K562 (cell line): ENCODE measurements around the gene IFRD1. TPM values are rescaled to one million over a fixed set of nuclear protein-coding genes. Genes with fewer than 3 reads are reported as not detected.

ENCODE experiments used
- ATAC-seq: fragments of 200-7000 bp; cut with Tn5 transposase; 3 replicates; pipeline ENCODE4 v1.9.1; 2020; ENCODE audit warnings: moderate library complexity
- BruUV-seq: library from RNA; stranded (reverse); fragments of 400-500 nt; replicated peaks from 2 replicates; lab custom pipeline; 2021; lab: Mats Ljungman, UMichigan
- CTCF ChIA-PET: fragments of 300-600 bp; formaldehyde crosslinking; extraction: SDS; loops from one replicate; lab custom pipeline; 2021; ENCODE audit warnings: low intra/inter-chr PET ratio; lab: Yijun Ruan, JAX
- POLR2A ChIA-PET: fragments of 300-600, 350-650 bp; sonication (Branson Sonifier 250); formaldehyde crosslinking; extraction: SDS; loops from one replicate; lab custom pipeline; 2021; ENCODE audit warnings: antibody characterized with exemption, inconsistent platforms; lab: Yijun Ruan, JAX
- DNase-seq, 4 experiments: peaks; one replicate each; pipeline versions ENCODE4 v3.0.0 to v3.0.0-alpha.2; 2011 to 2018; ENCODE audit warnings: low spot score in 3 of 4, mixed read lengths in 3 of 4; ENCODE audit errors: extremely low read depth in 1 of 4
- FAIRE-seq: peaks from 2 replicates; lab custom pipeline; 2011; peaks lifted over from hg19 to GRCh38; lab: Jason Lieb, UNC
- H2AFZ ChIP-seq: 2 replicates; pipeline ENCODE4 v1.6.0; 2011; ENCODE audit warnings: low read depth, low read length, control low read depth, inconsistent platforms
- H3K27ac ChIP-seq: fragments of 200-600 bp; 3 replicates; pipeline ENCODE4 v1.8.0; 2011; ENCODE audit warnings: low read depth, mild to moderate bottlenecking, control low read depth, inconsistent platforms, low read length, moderate library complexity, mixed read lengths; ENCODE audit errors: extremely low read depth
- H3K27me3 ChIP-seq, 2 experiments: fragments of 300-600 bp in 1 of 2; 2 replicates in 1 of 2; 3 replicates in 1 of 2; pipeline versions ENCODE4 v1.6.0 to v1.8.0; 2011; ENCODE audit warnings: inconsistent platforms in 2 of 2, low read length in 2 of 2, mild to moderate bottlenecking in 1 of 2, mixed read lengths in 1 of 2, moderate library complexity in 1 of 2; ENCODE audit not compliant: control insufficient read depth in 2 of 2, insufficient read depth in 2 of 2
- H3K36me3 ChIP-seq: fragments of 300-600 bp; 3 replicates; pipeline ENCODE4 v1.8.0; 2011; ENCODE audit warnings: mild to moderate bottlenecking, low read length, inconsistent platforms; ENCODE audit not compliant: control insufficient read depth, insufficient read depth
- H3K4me1 ChIP-seq, 2 experiments: fragments of 200-600 bp in 1 of 2; replicated peaks in 1 of 2; 2 replicates in 1 of 2; 3 replicates in 1 of 2; pipeline versions ENCODE4 v1.5.1 to v1.8.0; 2011; ENCODE audit warnings: inconsistent platforms in 2 of 2, low read length in 2 of 2, mild to moderate bottlenecking in 1 of 2, mixed read lengths in 1 of 2, moderate library complexity in 1 of 2; ENCODE audit not compliant: control insufficient read depth in 2 of 2, insufficient read depth in 2 of 2
- H3K4me2 ChIP-seq: 2 replicates; pipeline ENCODE4 v1.6.1; 2011; ENCODE audit warnings: low read length, control low read depth, inconsistent platforms, mixed read lengths; ENCODE audit not compliant: insufficient read depth
- H3K4me3 ChIP-seq: fragments of 200-600 bp; sonication (generic), shearing (Covaris generic); 2 replicates; pipeline ENCODE4 v1.5.1; 2016; ENCODE audit warnings: control low read depth, inconsistent platforms
- H3K79me2 ChIP-seq: fragments of 200-600 bp; 3 replicates; pipeline ENCODE4 v1.8.0; 2011; ENCODE audit warnings: low read length, inconsistent platforms; ENCODE audit not compliant: control insufficient read depth, insufficient read depth
- H3K9ac ChIP-seq, 2 experiments: 2 replicates each; pipeline versions ENCODE4 v1.6.0 to v1.6.1; 2011; ENCODE audit warnings: low read depth in 2 of 2, low read length in 2 of 2, control low read depth in 1 of 2, inconsistent platforms in 1 of 2, mild to moderate bottlenecking in 1 of 2, mixed read lengths in 1 of 2; ENCODE audit not compliant: insufficient read depth in 1 of 2
- H3K9me1 ChIP-seq: one replicate; pipeline ENCODE4 v1.6.0; 2011; ENCODE audit warnings: inconsistent platforms, mild to moderate bottlenecking, low read length, moderate library complexity; ENCODE audit not compliant: control insufficient read depth, insufficient read depth
- H3K9me3 ChIP-seq: replicated peaks from 2 replicates; pipeline ENCODE4 v1.5.1; 2011; ENCODE audit warnings: low read depth, low read length, inconsistent platforms; ENCODE audit not compliant: control insufficient read depth, insufficient read depth
- H4K20me1 ChIP-seq: replicated peaks from 2 replicates; pipeline ENCODE4 v1.6.1; 2011; ENCODE audit warnings: low read length, inconsistent platforms, mixed read lengths; ENCODE audit not compliant: control insufficient read depth, insufficient read depth
- E2F4 ChIP-seq: sonication (generic); formaldehyde crosslinking; IDR thresholded peaks from 2 replicates; pipeline ENCODE4 v1.8.0; 2022; ENCODE audit warnings: mild to moderate bottlenecking, low read depth, missing genetic modification reagents
- HNRNPK ChIP-seq: fragments of 200-400 bp; formaldehyde crosslinking; IDR thresholded peaks from one replicate; pipeline ENCODE4 v1.6.1; 2018; ENCODE audit warnings: mild to moderate bottlenecking, low read depth, low read length; ENCODE audit not compliant: poor library complexity, severe bottlenecking
- KAT2B ChIP-seq: IDR thresholded peaks from one replicate; pipeline ENCODE4 v1.6.1; 2012; ENCODE audit warnings: low read depth, mild to moderate bottlenecking, control low read depth, inconsistent platforms, low read length, moderate library complexity
- L3MBTL2 ChIP-seq: fragments of 450-650 bp; IDR thresholded peaks from 2 replicates; pipeline ENCODE4 v1.6.1; 2016; ENCODE audit warnings: mild to moderate bottlenecking, moderate library complexity
- MEF2D ChIP-seq: conservative IDR thresholded peaks from 2 replicates; pipeline ENCODE4 v1.6.1; 2016; ENCODE audit warnings: low read depth, missing genetic modification characterization, missing compliant biosample characterization
- NCOA6 ChIP-seq: fragments of 450-650 bp; IDR thresholded peaks from 2 replicates; pipeline ENCODE4 v1.6.1; 2017; ENCODE audit warnings: mild to moderate bottlenecking
- PHF20 ChIP-seq: fragments of 450-650 bp; IDR thresholded peaks from 2 replicates; pipeline ENCODE4 v1.6.1; 2018; ENCODE audit not compliant: partially characterized antibody
- STAT5A ChIP-seq: IDR thresholded peaks from 2 replicates; pipeline ENCODE4 v1.6.1; 2012; ENCODE audit warnings: low read length, inconsistent platforms, borderline replicate concordance
- TAF1 ChIP-seq: IDR thresholded peaks from 2 replicates; pipeline ENCODE4 v1.6.1; 2011; ENCODE audit warnings: mild to moderate bottlenecking, low read length, moderate library complexity; ENCODE audit not compliant: insufficient read depth, control insufficient read depth, severe bottlenecking; ENCODE audit errors: extremely low read depth
- TARDBP ChIP-seq: fragments of 450-650 bp; IDR thresholded peaks from 2 replicates; pipeline ENCODE4 v1.6.1; 2016
- ZNF217 ChIP-seq: sonication (generic); formaldehyde crosslinking; IDR thresholded peaks from 2 replicates; pipeline ENCODE4 v1.8.0; 2022; ENCODE audit warnings: mild to moderate bottlenecking, missing genetic modification reagents
- ZNF239 ChIP-seq: fragments of 250-450 bp; sonication (Bioruptor Pico); IDR thresholded peaks from 2 replicates; pipeline ENCODE4 v1.4.0; 2020; ENCODE audit warnings: mild to moderate bottlenecking
- ZNF561 ChIP-seq: fragments of 450-650 bp; formaldehyde crosslinking; conservative IDR thresholded peaks from 2 replicates; pipeline ENCODE4 v1.4.0; 2020; ENCODE audit warnings: mild to moderate bottlenecking, moderate library complexity
- ZNF717 ChIP-seq: fragments of 250-450 bp; sonication (Bioruptor Pico); IDR thresholded peaks from 2 replicates; pipeline ENCODE4 v1.5.0; 2021
- WGBS: fragments of 100-300 bp; shearing (Covaris generic); methylation state at CpG from one replicate; pipeline ENCODE4 v1.1.6; 2016; ENCODE audit warnings: low coverage, mixed read lengths; ENCODE audit not compliant: insufficient coverage; ENCODE audit errors: missing lambda C conversion rate; 5-methylcytosine and 5-hydroxymethylcytosine counted together
- in situ Hi-C: fragments of 300-500 bp; cut with MboI; formaldehyde crosslinking; loops from 4 replicates; pipeline ENCODE4 v1.15.0; 2018; ENCODE audit warnings: inconsistent platforms, mixed read lengths
- intact Hi-C: fragments of 100-400 bp; cut with micrococcal nuclease; formaldehyde crosslinking; loops from 2 replicates; pipeline ENCODE4 v1.14.2; 2022
- polyA plus RNA-seq, 8 experiments: library from polyadenylated mRNA; depleted of rRNA in 4 of 8; stranded (reverse) in 5 of 8; unstranded in 3 of 8; fragments of >200 nt; fragmentation: Nextera tagmentation in 2 of 8; fragmentation: Illumina TruSeq in 1 of 8; extraction: Ambion mirVana in 2 of 8; extraction: Trizol in 1 of 8; gene quantifications; 2 replicates each; pipeline versions ENCODE4 v1.2.1 to v1.2.3, GENCODE V29; 2011 to 2014; ENCODE audit warnings: inconsistent platforms in 1 of 8, missing spikeins in 1 of 8
- total RNA-seq, 7 experiments: library from RNA; depleted of rRNA in 6 of 7; stranded (reverse); fragments of >200 nt in 6 of 7; fragmentation: Illumina TruSeq in 2 of 7; extraction: Trizol in 2 of 7; gene quantifications; 2 replicates each; pipeline versions ENCODE4 v1.2.1 to v1.2.3, GENCODE V29; 2011 to 2021; ENCODE audit warnings: low replicate concordance in 1 of 7
- TF ChIP-seq, protein P1 (sequence below): conservative IDR thresholded peaks from 2 replicates; pipeline ENCODE4 v1.6.1; 2011; ENCODE audit warnings: low read depth, mild to moderate bottlenecking, low read length; ENCODE audit not compliant: control insufficient read depth
- TF ChIP-seq, protein P2 (sequence below): fragments of 450-650 bp; IDR thresholded peaks from 2 replicates; pipeline ENCODE4 v1.6.1; 2016; ENCODE audit warnings: mild to moderate bottlenecking
- TF ChIP-seq, protein P3 (sequence below): fragments of 250-450 bp; sonication (Bioruptor Pico); IDR thresholded peaks from 2 replicates; pipeline ENCODE4 v1.8.0; 2021; ENCODE audit warnings: moderate library complexity, mild to moderate bottlenecking, inconsistent platforms

Gene IFRD1
- total and polyA plus RNA-seq, 9 of the 15 experiments (the other 6 are each of a cell fraction or from before 2014, with no cell fraction given): 27.6 to 81.8 (median 68.1) TPM

DNA sequence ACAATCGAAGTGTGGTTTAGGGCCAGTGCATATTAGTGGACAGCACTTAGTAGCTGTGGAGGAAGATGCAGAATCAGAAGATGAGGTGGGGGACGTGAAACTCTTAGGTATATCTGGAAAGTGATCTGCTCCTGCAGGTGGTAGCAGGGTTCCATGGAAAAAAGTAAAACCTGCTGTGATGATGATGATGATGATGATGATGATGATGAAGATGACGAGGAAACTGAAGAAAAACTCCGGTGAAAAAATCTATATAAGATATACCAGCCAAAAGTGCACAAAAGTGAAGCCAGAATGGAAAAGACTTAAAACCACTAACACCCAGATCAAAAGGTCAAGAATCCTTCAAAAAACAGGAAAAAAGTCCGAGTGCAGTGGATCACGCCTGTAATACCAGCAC, 70.5 kb downstream of the IFRD1 start:
- in situ Hi-C loops (no loop called here), intact Hi-C loops (no loop called here)
- H3K4me2 ChIP-seq: no peak overlapping the region
- no peak overlapping the region for H2AFZ ChIP-seq
- no TSS peak for BruUV-seq
- H3K9ac ChIP-seq: no peak overlapping the region
- DNase-seq (no peak), FAIRE-seq (no peak), ATAC-seq (no peak)
- H3K4me3 ChIP-seq: no peak overlapping the region
- peaks cover 40 to 50% of the 10 kb centered on the region in 2 experiments for H3K27me3 ChIP-seq
- H3K9me1 ChIP-seq: no peaks in the 10 kb centered on the region
- no peak overlapping the region for H3K27ac ChIP-seq
- TF ChIP-seq ZNF561 (CRISPR knock-in tag): no peak
- TF ChIP-seq TAF1: no peak
- no peak for TF ChIP-seq NCOA6
- TF ChIP-seq TARDBP: no peak
- TF ChIP-seq ZNF717 (CRISPR knock-in tag): no peak
- no peak for TF ChIP-seq ZNF217 (CRISPR knock-in tag)
- TF ChIP-seq, protein P1, sequence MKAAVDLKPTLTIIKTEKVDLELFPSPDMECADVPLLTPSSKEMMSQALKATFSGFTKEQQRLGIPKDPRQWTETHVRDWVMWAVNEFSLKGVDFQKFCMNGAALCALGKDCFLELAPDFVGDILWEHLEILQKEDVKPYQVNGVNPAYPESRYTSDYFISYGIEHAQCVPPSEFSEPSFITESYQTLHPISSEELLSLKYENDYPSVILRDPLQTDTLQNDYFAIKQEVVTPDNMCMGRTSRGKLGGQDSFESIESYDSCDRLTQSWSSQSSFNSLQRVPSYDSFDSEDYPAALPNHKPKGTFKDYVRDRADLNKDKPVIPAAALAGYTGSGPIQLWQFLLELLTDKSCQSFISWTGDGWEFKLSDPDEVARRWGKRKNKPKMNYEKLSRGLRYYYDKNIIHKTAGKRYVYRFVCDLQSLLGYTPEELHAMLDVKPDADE: no peak
- no peak for TF ChIP-seq MEF2D (tag)
- no peak for TF ChIP-seq KAT2B
- TF ChIP-seq, protein P2, sequence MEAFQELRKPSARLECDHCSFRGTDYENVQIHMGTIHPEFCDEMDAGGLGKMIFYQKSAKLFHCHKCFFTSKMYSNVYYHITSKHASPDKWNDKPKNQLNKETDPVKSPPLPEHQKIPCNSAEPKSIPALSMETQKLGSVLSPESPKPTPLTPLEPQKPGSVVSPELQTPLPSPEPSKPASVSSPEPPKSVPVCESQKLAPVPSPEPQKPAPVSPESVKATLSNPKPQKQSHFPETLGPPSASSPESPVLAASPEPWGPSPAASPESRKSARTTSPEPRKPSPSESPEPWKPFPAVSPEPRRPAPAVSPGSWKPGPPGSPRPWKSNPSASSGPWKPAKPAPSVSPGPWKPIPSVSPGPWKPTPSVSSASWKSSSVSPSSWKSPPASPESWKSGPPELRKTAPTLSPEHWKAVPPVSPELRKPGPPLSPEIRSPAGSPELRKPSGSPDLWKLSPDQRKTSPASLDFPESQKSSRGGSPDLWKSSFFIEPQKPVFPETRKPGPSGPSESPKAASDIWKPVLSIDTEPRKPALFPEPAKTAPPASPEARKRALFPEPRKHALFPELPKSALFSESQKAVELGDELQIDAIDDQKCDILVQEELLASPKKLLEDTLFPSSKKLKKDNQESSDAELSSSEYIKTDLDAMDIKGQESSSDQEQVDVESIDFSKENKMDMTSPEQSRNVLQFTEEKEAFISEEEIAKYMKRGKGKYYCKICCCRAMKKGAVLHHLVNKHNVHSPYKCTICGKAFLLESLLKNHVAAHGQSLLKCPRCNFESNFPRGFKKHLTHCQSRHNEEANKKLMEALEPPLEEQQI: no peak
- no peak for TF ChIP-seq HNRNPK
- TF ChIP-seq STAT5A: no peak
- no peak for TF ChIP-seq ZNF239 (CRISPR knock-in tag)
- TF ChIP-seq PHF20: no peak
- TF ChIP-seq, protein P3, sequence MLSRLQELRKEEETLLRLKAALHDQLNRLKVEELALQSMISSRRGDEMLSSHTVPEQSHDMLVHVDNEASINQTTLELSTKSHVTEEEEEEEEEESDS (CRISPR knock-in tag): no peak
- no peak for TF ChIP-seq L3MBTL2
- TF ChIP-seq E2F4 (CRISPR knock-in tag): no peak
- no peaks in the 10 kb centered on the region for H3K36me3 ChIP-seq
- ChIA-PET POLR2A (interaction anchor here (0.6 kb wide), 2 partner anchors 158 to 600 kb away, joined by 3 read pairs; no protein-coding TSS in a partner anchor), CTCF (no interaction called here)
- no peaks in the 10 kb centered on the region for H4K20me1 ChIP-seq
- 0% methylated on average over 6 of the region's 6 CpGs for WGBS
- H3K79me2 ChIP-seq: no peaks in the 10 kb centered on the region
- H3K9me3 ChIP-seq: no peaks in the 10 kb centered on the region
- no peaks in the 10 kb centered on the region for H3K4me1 ChIP-seq
